Measurements from ENCODE around the gene MED27. TPM values are rescaled to one million over a fixed set of nuclear protein-coding genes. Genes with fewer than 3 reads are reported as not detected.

The MED27 gene
- total and polyA plus RNA-seq, 2 of the 4 experiments (the other 2 are of a cell fraction) = 50.2 to 63.4 TPM

DNA sequence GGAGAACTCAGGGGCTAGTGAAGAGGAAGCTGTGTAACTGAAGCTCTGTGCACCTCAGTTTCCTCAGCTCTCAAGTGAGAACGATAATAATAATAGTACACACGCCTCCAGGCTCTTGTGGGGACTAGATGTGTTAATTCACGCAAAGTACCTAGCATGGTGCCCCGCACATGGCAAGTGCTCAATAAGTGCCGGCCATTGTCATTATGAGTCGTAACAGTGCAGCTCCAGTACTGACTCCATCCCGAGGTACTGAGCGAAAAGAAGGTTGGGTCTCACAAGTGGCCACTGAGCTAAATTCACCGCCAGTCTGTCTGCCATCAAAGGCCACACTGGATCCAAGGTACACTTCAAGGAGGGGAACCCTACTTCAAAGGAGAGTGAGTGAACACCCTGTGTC is 40.4 kb downstream of the MED27 start:
- intact Hi-C loops (cut with micrococcal nuclease) (no loop called here), dilution Hi-C loops (cut with HindIII; ENCODE audit: low sequenced_read_pairs, unreplicated experiment) (no loop called here), in situ Hi-C loops (cut with MboI; ENCODE audit: low sequenced_read_pairs) (no loop called here)
- no peak overlapping the region for H2BK5ac ChIP-seq (ENCODE audit: low read depth, low read length, poor library complexity, severe bottlenecking)
- H2BK15ac ChIP-seq (ENCODE audit: low read depth, low read length) = no peak overlapping the region
- peaks cover 16% of the 10 kb centered on the region for H3K4me1 ChIP-seq (ENCODE audit: control insufficient read depth, insufficient read depth, low read length)
- no peaks in the 10 kb centered on the region for H3K27me3 ChIP-seq (ENCODE audit: control insufficient read depth, insufficient read depth, low read length)
- no peak overlapping the region; the same call in 1 of the 2 replicates for H3K4ac ChIP-seq (ENCODE audit: low read depth, low read length)
- no peaks in the 10 kb centered on the region for H3K9me3 ChIP-seq (ENCODE audit: control insufficient read depth, insufficient read depth, low read length)
- H2AK9ac ChIP-seq (replicated peaks; ENCODE audit: low read depth, low read length, poor library complexity) = no peak overlapping the region
- H3K27ac ChIP-seq (ENCODE audit: insufficient read depth, low read length) = no peak overlapping the region
- H2BK20ac ChIP-seq (ENCODE audit: low read depth, low read length) = peak overlapping the region; percentile 12; the same call in 1 of the 2 replicates
- H3K9me1 ChIP-seq (ENCODE audit: insufficient read depth, low read length) = peaks cover 30% of the 10 kb centered on the region
- no peak overlapping the region for H3K23ac ChIP-seq (ENCODE audit: low read depth, low read length)
- ATAC-seq (ENCODE audit: low read depth) (no peak), DNase-seq (no peak)
- no peak overlapping the region for H4K91ac ChIP-seq (ENCODE audit: insufficient read depth, low read depth, low read length)
- no peak overlapping the region for H4K8ac ChIP-seq (ENCODE audit: low read depth in 2 of 2, low read length in 2 of 2)
- H3K56ac ChIP-seq (ENCODE audit: extremely low read depth, insufficient read depth, low read length) = no peak overlapping the region
- TF ChIP-seq RAD21 (IDR thresholded peaks at IDR 0.05; ENCODE audit: low read length) (no peak), NFE2L2 (IDR thresholded peaks at IDR 0.05; ENCODE audit: low read depth, low read length) (no peak), CTCF (conservative IDR thresholded peaks at IDR 0.05; ENCODE audit: low read depth, low read length) (no peak), FOS (IDR thresholded peaks at IDR 0.05; ENCODE audit: low read depth, low read length) (no peak), RFX5 (IDR thresholded peaks at IDR 0.05; ENCODE audit: low read depth, low read length) (no peak), MAFK (IDR thresholded peaks at IDR 0.05; ENCODE audit: low read depth, low read length) (no peak), CHD1 (IDR thresholded peaks at IDR 0.05; ENCODE audit: low read depth, low read length) (no peak), CEBPB (IDR thresholded peaks at IDR 0.05; ENCODE audit: low read depth, low read length) (no peak), MXI1 (IDR thresholded peaks at IDR 0.05; ENCODE audit: borderline replicate concordance, low read depth, low read length) (no peak), RCOR1 (IDR thresholded peaks at IDR 0.05; ENCODE audit: insufficient replicate concordance, low read length) (no peak)
- TF ChIP-seq, protein P1, sequence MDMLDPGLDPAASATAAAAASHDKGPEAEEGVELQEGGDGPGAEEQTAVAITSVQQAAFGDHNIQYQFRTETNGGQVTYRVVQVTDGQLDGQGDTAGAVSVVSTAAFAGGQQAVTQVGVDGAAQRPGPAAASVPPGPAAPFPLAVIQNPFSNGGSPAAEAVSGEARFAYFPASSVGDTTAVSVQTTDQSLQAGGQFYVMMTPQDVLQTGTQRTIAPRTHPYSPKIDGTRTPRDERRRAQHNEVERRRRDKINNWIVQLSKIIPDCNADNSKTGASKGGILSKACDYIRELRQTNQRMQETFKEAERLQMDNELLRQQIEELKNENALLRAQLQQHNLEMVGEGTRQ (IDR thresholded peaks at IDR 0.05; ENCODE audit: low read depth, low read length) = no peak
- TF ChIP-seq, protein P2, sequence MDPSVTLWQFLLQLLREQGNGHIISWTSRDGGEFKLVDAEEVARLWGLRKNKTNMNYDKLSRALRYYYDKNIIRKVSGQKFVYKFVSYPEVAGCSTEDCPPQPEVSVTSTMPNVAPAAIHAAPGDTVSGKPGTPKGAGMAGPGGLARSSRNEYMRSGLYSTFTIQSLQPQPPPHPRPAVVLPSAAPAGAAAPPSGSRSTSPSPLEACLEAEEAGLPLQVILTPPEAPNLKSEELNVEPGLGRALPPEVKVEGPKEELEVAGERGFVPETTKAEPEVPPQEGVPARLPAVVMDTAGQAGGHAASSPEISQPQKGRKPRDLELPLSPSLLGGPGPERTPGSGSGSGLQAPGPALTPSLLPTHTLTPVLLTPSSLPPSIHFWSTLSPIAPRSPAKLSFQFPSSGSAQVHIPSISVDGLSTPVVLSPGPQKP (IDR thresholded peaks at IDR 0.05; ENCODE audit: borderline replicate concordance, low read depth, low read length) = no peak
- H2BK120ac ChIP-seq (ENCODE audit: low read depth, low read length) = 0 out of 2 replicates have a peak overlapping the region, but pooled peaks have one; percentile 10
- no peak overlapping the region for H3K4me2 ChIP-seq (ENCODE audit: low read depth, low read length)
- POLR2A ChIA-PET (ENCODE audit: unreplicated experiment) = no interaction called here
- H4K5ac ChIP-seq (ENCODE audit: low read depth, low read length) = no peak overlapping the region
- no peak overlapping the region for H2AFZ ChIP-seq (replicated peaks; ENCODE audit: low read length, poor library complexity)
- H3K36me3 ChIP-seq (ENCODE audit: control insufficient read depth, insufficient read depth, low read length) = no peaks in the 10 kb centered on the region
- H3K9ac ChIP-seq (ENCODE audit: low read depth, low read length) = no peak overlapping the region
- H3K79me1 ChIP-seq (ENCODE audit: low read depth in 1 of 2, low read length in 2 of 2) = peaks cover 64 to 82% of the 10 kb centered on the region in 2 experiments
- H2AK5ac ChIP-seq (ENCODE audit: low read depth, low read length) = peak overlapping the region; percentile 0; the same call in 1 of the 2 replicates
- no peak overlapping the region for H3K4me3 ChIP-seq (ENCODE audit: insufficient read depth, low read depth, low read length)
- 93% methylated on average over 3 of the region's 9 CpGs; no CpG with 5 or more reads in 1 of the 2 experiments for WGBS, 2 experiments (ENCODE audit: extremely low coverage in 2 of 2, insufficient read length in 1 of 2)
- CTCF ChIA-PET = no interaction called here
- peaks cover 11% of the 10 kb centered on the region; the same call in 1 of the 2 replicates for H4K20me1 ChIP-seq (ENCODE audit: insufficient read depth, low read length)
- BruUV-seq (replicated peaks) = no TSS peak
- H3K14ac ChIP-seq (replicated peaks; ENCODE audit: low read depth, low read length) = no peak overlapping the region
- H3K18ac ChIP-seq (ENCODE audit: low read depth, low read length) = no peak overlapping the region
